ACC112 (cell line): ENCODE measurements around the gene TGOLN2.
"Not testable (repeated sequence)": the region's sequence is repeated elsewhere in the genome, so short reads cannot be mapped to it uniquely, and the experiment has no call there.

Source experiments
- H2AFZ ChIP-seq: fragments of 200-600 bp; sonication (generic); one replicate; pipeline ENCODE4 v1.6.0; 2017; ENCODE audit warnings: antibody characterized with exemption, low read length; ENCODE audit not compliant: unreplicated experiment
- H3K27ac ChIP-seq: fragments of 200-600 bp; sonication (generic); 2 replicates; pipeline ENCODE4 v1.5.1; 2014; ENCODE audit warnings: low read depth, mild to moderate bottlenecking, antibody characterized with exemption, low read length, moderate library complexity
- H3K27me3 ChIP-seq: fragments of 200-600 bp; sonication (generic); 2 replicates; pipeline ENCODE4 v1.6.1; 2014; ENCODE audit warnings: mild to moderate bottlenecking, antibody characterized with exemption, low read length, moderate library complexity, mixed read lengths; ENCODE audit not compliant: insufficient read depth
- H3K36me3 ChIP-seq: fragments of 200-600 bp; sonication (generic); 2 replicates; pipeline ENCODE4 v1.6.1; 2016; ENCODE audit warnings: mild to moderate bottlenecking, antibody characterized with exemption, low read length, moderate library complexity, mixed read lengths; ENCODE audit not compliant: insufficient read depth
- H3K4me1 ChIP-seq: fragments of 200-600 bp; sonication (generic); one replicate; pipeline ENCODE4 v1.6.1; 2016; ENCODE audit warnings: low read length, mixed read lengths; ENCODE audit not compliant: insufficient read depth, unreplicated experiment, control insufficient read depth
- H3K4me3 ChIP-seq: fragments of 200-600 bp; sonication (generic); 2 replicates; pipeline ENCODE4 v1.5.1; 2014; ENCODE audit warnings: mild to moderate bottlenecking, low read depth, low read length
- H3K79me2 ChIP-seq: fragments of 200-600 bp; sonication (generic); one replicate; pipeline ENCODE4 v1.6.0; 2016; ENCODE audit warnings: low read length; ENCODE audit not compliant: control insufficient read depth, unreplicated experiment, insufficient read depth

The TGOLN2 gene

DNA sequence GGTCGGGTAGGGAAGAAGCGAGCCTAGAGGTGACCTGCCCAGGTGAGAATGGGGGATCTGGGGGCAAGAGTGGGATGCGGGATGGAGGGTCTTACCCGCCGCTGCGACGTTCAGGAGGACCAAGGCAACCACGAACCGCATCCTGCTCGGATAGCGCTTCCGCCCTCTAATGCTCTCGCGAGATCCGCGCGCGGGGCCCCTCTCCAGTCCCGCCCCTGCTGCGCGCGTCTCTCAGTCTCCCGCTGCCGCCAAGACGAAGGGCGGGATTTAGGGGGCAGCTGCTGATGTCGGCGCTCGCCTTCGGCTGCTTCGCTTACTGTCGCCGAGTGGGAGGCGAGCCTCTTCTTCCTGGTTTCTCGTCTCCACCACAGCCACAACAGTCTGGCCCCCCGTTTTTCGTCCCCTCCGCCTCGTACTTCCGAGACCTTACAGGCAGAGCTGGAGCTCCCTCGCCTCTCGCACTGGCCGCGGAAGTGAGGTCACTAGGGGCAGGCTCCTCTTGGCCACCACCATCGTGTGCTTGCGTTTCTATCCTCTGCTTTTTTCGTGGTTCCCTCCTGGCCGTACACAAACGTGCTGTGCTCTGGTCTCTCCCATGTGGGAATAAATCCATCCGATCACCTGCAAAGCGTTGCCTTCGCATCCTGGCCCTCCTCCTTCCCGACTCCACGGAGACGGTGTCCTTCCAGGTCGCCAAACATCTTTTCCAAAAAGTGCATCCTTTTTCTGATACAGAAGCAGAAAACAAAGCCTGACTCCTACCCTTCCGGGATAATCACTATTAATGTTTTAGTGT lies at the start of gene TGOLN2:
Gene TGOLN2 (minus strand): TSS at position 168 of the 796 bp plus-strand sequence. CDS start 27 bp downstream, at position 141.
- Histone ChIP-seq H3K79me2 (peaks cover 42% of the 10 kb centered on the region), H3K4me3 (peak within 1 kb of the TSS; percentile 96), H3K27me3 (no peaks in the 10 kb centered on the region), H3K4me1 (peaks cover 16% of the 10 kb centered on the region), H2AFZ (peak within 1 kb of the TSS; percentile 79), H3K27ac (peak within 1 kb of the TSS; percentile 82), H3K36me3 (peaks cover 28% of the 10 kb centered on the region)

DNA sequence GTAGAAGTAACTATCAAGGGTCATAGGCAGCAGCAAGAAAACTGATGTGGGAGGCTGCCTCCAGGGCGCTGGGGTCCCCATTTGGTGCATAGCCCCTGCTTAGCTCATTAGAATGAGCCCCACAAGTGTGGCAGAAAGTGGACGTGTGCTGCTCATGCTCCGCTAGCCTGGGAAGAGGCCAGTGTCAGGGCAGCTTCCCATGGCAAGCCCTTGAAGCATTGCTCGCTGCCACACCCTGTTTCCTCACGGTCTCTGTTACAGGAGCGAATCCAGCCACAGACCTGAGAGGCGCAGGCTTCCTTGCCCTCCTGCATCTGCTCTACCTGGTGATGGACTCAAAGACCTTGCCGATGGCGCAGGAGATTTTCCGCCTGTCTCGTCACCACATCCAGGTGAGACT lies 49.3 kb upstream of the TGOLN2 start:
- H3K36me3 ChIP-seq: peaks cover 51% of the 10 kb centered on the region
- no peak overlapping the region for H3K27ac ChIP-seq
- no peak overlapping the region for H3K4me3 ChIP-seq
- no peaks in the 10 kb centered on the region for H3K79me2 ChIP-seq
- no peak overlapping the region for H2AFZ ChIP-seq
- H3K27me3 ChIP-seq: no peaks in the 10 kb centered on the region
- H3K4me1 ChIP-seq: no peaks in the 10 kb centered on the region

DNA sequence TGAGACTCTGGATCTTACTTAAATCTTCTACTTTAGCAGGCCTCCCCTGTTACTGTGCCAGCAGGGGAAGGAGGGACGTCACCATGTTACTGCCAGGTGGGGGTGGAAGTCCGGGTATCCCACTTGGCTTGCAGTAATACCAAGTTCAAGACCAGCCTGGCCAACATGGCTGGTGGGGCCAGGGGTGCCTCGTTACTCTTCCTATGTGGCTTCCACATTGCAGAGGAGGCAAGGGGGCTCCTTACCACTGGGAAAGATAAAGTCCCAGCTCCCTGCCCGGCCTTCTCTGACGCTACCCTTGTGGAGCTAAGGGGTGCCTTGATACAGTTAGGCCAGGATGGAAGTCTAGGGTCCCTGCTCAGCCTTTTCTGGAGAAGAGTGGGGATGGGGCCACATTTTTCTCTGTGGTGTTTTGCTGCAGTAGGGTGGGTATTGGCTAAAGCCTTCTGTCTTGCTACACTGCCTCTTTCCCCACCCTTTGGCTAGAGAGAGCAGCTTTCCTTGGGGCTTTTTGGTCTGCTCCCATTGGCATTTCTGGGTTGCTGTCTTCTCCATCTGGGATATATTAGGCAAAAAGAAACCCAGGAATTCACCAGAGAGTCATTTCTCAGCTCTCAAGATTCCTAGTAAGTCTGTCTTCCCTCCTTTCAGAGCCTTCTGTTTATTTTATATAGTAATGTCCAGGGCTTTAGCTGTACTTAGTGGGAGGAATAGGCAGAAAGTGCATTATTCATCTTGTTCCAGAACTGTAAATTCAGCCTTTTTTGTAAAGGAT lies 48.7 kb upstream of the TGOLN2 start:
- Histone ChIP-seq H3K36me3 (peaks cover 50% of the 10 kb centered on the region), H3K27ac (no peak overlapping the region), H3K4me1 (no peaks in the 10 kb centered on the region), H3K4me3 (no peak overlapping the region), H3K27me3 (no peaks in the 10 kb centered on the region), H3K79me2 (no peaks in the 10 kb centered on the region), H2AFZ (no peak overlapping the region)

DNA sequence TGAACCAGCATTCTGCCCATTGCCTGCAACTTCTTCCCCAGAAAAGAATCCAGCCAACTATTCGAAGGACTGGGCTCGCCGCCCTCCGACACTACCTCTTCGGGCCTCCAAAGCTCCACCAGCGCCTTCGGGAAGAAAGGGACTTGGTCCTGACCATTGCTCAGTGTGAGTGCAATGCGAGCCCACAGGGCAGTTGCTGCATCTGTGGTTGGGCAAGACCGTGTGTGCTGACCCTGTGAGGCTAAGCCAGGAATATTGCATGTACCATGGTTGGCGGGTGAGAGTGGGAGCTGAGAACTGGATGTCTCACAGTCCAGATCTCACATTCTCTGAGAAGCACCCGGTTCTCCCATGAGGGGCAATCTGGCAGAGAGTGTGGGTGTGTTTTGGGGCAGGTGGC lies 43.3 kb upstream of the TGOLN2 start:
- Histone ChIP-seq H2AFZ (no peak overlapping the region), H3K4me3 (no peak overlapping the region), H3K27ac (no peak overlapping the region), H3K36me3 (peaks cover 9% of the 10 kb centered on the region; the same call in 1 of the 2 replicates), H3K27me3 (no peaks in the 10 kb centered on the region), H3K4me1 (peaks cover 7% of the 10 kb centered on the region), H3K79me2 (no peaks in the 10 kb centered on the region)

DNA sequence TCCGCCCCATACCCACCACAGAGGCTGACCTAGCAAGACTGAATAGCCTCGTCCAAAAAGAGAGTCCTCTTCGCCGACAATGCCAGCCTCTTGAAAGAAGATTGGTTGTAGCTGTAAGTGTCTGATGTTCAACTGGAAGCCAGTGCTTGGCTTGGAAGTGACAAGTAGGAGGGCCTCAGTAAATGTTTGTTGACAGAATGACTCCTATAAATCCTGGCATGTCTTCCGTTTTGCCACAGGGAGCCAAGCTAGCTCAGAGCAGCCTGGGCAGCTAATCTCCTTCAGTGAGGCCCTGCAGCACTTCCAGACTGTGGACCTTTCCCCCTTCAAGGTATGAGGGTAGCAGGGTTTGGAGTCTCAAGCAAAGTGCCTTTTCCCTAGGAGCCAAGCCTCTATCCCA lies 41.7 kb upstream of the TGOLN2 start:
- Histone ChIP-seq H2AFZ (no peak overlapping the region), H3K27ac (no peak overlapping the region), H3K36me3 (peaks cover 3% of the 10 kb centered on the region; the same call in 1 of the 2 replicates), H3K79me2 (no peaks in the 10 kb centered on the region), H3K4me3 (no peak overlapping the region), H3K4me1 (peaks cover 7% of the 10 kb centered on the region), H3K27me3 (no peaks in the 10 kb centered on the region)

DNA sequence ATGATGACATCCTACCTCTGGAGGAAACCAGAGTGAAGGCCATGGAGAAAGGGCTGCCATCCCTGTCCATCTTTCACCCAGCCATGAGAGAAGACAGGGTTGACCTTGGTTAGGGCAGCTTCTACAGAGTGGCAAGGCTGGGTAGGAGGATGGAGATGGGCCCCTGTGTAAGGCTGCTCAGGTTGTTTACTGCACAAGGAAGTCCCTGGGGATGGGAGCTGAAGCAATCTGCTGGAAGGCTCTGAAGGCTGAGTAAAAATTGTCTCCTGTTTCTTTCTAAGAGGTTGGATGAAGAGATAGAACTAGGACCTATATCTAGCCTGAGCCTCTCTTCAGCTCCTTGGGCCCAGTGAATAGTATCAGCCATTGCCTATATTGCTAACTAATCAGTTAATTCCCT lies 41.1 kb upstream of the TGOLN2 start:
- H3K4me1 ChIP-seq: peaks cover 7% of the 10 kb centered on the region
- H3K27ac ChIP-seq: no peak overlapping the region
- no peak overlapping the region for H2AFZ ChIP-seq
- H3K36me3 ChIP-seq: peaks cover 3% of the 10 kb centered on the region; the same call in 1 of the 2 replicates
- no peaks in the 10 kb centered on the region for H3K79me2 ChIP-seq
- H3K4me3 ChIP-seq: no peak overlapping the region
- H3K27me3 ChIP-seq: no peaks in the 10 kb centered on the region

DNA sequence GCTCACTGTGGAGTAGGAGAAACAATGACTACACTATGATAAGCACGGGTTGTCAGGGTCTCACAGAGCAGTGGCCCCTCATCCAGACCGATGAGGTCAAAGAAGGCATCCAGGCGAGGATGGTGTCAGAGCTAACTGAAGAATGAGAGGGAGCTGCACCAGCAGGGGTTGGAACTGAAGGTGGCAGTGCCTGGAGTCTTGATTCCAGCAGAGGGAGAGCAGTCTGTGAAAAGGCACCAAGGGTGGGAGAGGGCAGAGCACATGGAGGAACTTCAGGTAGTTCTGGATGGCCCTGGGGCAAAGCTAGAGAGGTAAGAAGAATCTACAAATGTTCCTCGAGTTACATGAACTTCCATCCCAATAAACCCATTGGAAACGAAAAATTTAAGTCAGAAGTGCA lies 39.4 kb upstream of the TGOLN2 start:
- no peaks in the 10 kb centered on the region for H3K36me3 ChIP-seq
- H3K27me3 ChIP-seq: no peaks in the 10 kb centered on the region
- H3K4me1 ChIP-seq: peaks cover 7% of the 10 kb centered on the region
- H2AFZ ChIP-seq: no peak overlapping the region
- no peak overlapping the region for H3K4me3 ChIP-seq
- H3K27ac ChIP-seq: no peak overlapping the region
- no peaks in the 10 kb centered on the region for H3K79me2 ChIP-seq

DNA sequence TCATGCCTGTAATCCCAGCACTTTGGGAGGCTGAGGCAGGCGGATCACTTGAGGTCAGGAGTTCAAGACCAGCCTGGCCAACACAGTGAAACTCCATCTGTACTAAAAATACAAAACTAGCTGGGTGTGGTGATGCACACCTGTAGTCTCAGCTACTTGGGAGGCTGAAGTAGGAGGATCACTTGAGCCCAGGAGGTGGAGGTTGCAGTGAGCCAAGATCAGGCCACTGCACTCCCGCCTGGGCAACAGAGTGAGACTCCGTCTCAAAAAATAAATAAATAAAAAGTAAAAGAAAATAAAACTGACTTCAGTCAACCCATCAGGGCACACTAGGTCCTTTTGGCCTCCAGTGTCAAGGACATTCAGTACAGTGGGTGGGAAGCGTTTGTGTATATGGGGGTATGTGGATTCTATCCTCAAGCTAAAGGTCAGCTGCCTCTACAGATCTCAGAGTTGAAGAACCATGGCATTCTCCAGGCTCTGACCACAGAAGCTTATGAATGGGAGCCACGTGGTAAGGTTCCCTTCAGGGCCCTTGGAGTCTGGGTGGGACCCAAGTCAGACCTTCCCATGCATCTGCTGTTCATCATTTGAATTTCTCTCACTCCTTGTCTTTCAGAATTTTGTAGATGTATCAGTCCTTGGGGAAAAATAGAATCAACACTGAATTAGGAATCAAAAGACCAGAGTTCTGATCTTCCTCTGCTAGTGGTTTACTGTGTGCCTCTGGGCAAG lies 35.0 kb upstream of the TGOLN2 start:
- not testable (repeated sequence) for H3K36me3 ChIP-seq, H2AFZ ChIP-seq, H3K79me2 ChIP-seq, H3K27ac ChIP-seq, H3K4me1 ChIP-seq, H3K27me3 ChIP-seq, H3K4me3 ChIP-seq

DNA sequence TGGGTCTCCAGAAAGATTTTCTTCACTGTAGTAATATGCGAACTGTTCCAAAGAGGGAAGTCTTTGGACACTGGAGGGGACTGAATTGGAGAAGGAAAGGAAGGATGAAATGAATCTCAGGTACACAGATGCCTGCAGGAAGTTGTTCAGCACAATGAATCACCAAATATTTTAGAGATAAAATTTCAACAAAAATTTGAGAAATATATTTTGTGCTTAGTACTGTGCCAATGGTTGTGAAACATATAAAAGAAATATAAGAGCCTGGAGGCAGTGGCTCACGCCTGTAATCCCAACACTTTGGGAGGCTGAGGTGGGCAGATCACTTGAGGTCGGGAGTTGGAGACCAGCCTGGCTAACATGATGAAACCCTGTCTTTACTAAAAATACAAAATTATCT lies 29.9 kb upstream of the TGOLN2 start:
- Histone ChIP-seq H2AFZ (no peak overlapping the region), H3K4me3 (no peak overlapping the region), H3K4me1 (peaks cover 24% of the 10 kb centered on the region), H3K36me3 (no peaks in the 10 kb centered on the region), H3K27ac (no peak overlapping the region), H3K27me3 (no peaks in the 10 kb centered on the region), H3K79me2 (peaks cover 25% of the 10 kb centered on the region)

DNA sequence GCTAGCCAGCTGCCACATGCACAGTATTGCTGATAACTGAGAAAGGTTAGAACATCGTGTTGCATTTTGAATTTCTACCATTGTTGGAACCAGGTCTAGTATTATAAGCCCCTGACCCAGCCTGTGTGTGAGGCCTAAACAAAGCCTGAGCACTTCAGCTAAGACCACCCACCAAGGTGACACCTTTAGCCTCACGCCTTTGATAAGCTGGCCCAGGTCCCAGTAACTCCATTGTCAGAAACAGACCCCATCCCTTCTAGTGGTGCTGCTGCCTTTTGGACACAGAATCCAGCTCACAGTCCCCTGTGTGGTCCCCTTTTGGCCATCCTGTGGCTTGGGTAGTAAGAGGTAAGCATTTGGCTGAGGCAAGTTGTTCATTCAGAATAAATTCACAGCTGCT lies 28.4 kb upstream of the TGOLN2 start:
- peaks cover 27% of the 10 kb centered on the region for H3K4me1 ChIP-seq
- H2AFZ ChIP-seq: no peak overlapping the region

More for the DNA sequence above, 28.4 kb upstream of the TGOLN2 start:
- H3K27ac ChIP-seq: no peak overlapping the region
- no peaks in the 10 kb centered on the region for H3K27me3 ChIP-seq
- peaks cover 25% of the 10 kb centered on the region for H3K79me2 ChIP-seq
- no peak overlapping the region for H3K4me3 ChIP-seq
- no peaks in the 10 kb centered on the region for H3K36me3 ChIP-seq
